H9 (cell line): ENCODE results near the gene ZSCAN25. TPM values are rescaled to one million over a fixed set of nuclear protein-coding genes. Genes with fewer than 3 reads are reported as not detected.
A peak's percentile ranks its signal among the peaks of the same experiment; 100 is the strongest.

Experiments used
- DNase-seq: peaks from one replicate; pipeline ENCODE4 v3.0.0-alpha.2; 2017
- H2AFZ ChIP-seq: one replicate; pipeline ENCODE4 v1.6.1; 2013; ENCODE audit warnings: mild to moderate bottlenecking, low read length, control low read depth, moderate library complexity
- H2AK5ac ChIP-seq: 2 replicates; pipeline ENCODE4 v1.6.1; 2013; ENCODE audit warnings: low read length, control low read depth, mixed read lengths; ENCODE audit not compliant: insufficient read length
- H2BK120ac ChIP-seq: one replicate; pipeline ENCODE4 v1.6.1; 2013; ENCODE audit warnings: low read depth, mild to moderate bottlenecking, low read length, control low read depth, inconsistent platforms; ENCODE audit not compliant: poor library complexity, severe bottlenecking
- H2BK12ac ChIP-seq: 2 replicates; pipeline ENCODE4 v1.6.1; 2013; ENCODE audit warnings: low read length, control low read depth, mixed read lengths, low read depth; ENCODE audit not compliant: insufficient read length
- H2BK15ac ChIP-seq: 2 replicates; pipeline ENCODE4 v1.6.1; 2013; ENCODE audit warnings: low read depth, low read length, control low read depth
- H2BK20ac ChIP-seq: one replicate; pipeline ENCODE4 v1.6.1; 2013; ENCODE audit warnings: low read depth, mild to moderate bottlenecking, low read length, control low read depth, inconsistent platforms; ENCODE audit not compliant: poor library complexity, severe bottlenecking
- H2BK5ac ChIP-seq: 2 replicates; pipeline ENCODE4 v1.6.1; 2013; ENCODE audit warnings: low read length, control low read depth, mixed read lengths; ENCODE audit not compliant: insufficient read length
- H3K14ac ChIP-seq: 2 replicates; pipeline ENCODE4 v1.6.1; 2013; ENCODE audit warnings: low read length, control low read depth; ENCODE audit not compliant: insufficient read depth
- H3K18ac ChIP-seq: 2 replicates; pipeline ENCODE4 v1.6.1; 2013; ENCODE audit warnings: low read depth, mild to moderate bottlenecking, mixed read lengths, low read length, control low read depth; ENCODE audit not compliant: insufficient read length
- H3K23ac ChIP-seq: 2 replicates; pipeline ENCODE4 v1.6.1; 2013; ENCODE audit warnings: low read length, control low read depth, mixed read lengths, low read depth; ENCODE audit not compliant: insufficient read length
- H3K23me2 ChIP-seq: 2 replicates; pipeline ENCODE4 v1.6.1; 2013; ENCODE audit warnings: low read depth, mild to moderate bottlenecking, mixed read lengths, low read length, control low read depth; ENCODE audit not compliant: insufficient read length, poor library complexity, severe bottlenecking
- H3K27ac ChIP-seq: 2 replicates; pipeline ENCODE4 v1.5.1; 2013; ENCODE audit warnings: low read length, control low read depth, mixed read lengths, low read depth; ENCODE audit not compliant: insufficient read length
- H3K27me3 ChIP-seq: 2 replicates; pipeline ENCODE4 v1.6.1; 2013; ENCODE audit warnings: low read length, control low read depth, inconsistent platforms; ENCODE audit not compliant: insufficient read depth
- H3K4ac ChIP-seq: 2 replicates; pipeline ENCODE4 v1.6.1; 2013; ENCODE audit warnings: low read depth, mild to moderate bottlenecking, control low read depth, inconsistent platforms, low read length, moderate library complexity
- H3K4me1 ChIP-seq: 2 replicates; pipeline ENCODE4 v1.6.1; 2013; ENCODE audit warnings: low read length, control low read depth, inconsistent platforms; ENCODE audit not compliant: insufficient read depth
- H3K4me2 ChIP-seq: 2 replicates; pipeline ENCODE4 v1.6.1; 2013; ENCODE audit warnings: low read length, control low read depth, mixed read lengths; ENCODE audit not compliant: insufficient read length, insufficient read depth
- H3K56ac ChIP-seq: 2 replicates; pipeline ENCODE4 v1.6.1; 2013; ENCODE audit warnings: low read depth, mild to moderate bottlenecking, mixed read lengths, low read length, control low read depth; ENCODE audit not compliant: insufficient read length
- H3K79me1 ChIP-seq: 2 replicates; pipeline ENCODE4 v1.6.1; 2013; ENCODE audit warnings: low read depth, mild to moderate bottlenecking, moderate library complexity, low read length, control low read depth, inconsistent platforms; ENCODE audit not compliant: insufficient read depth, poor library complexity, severe bottlenecking
- H3K79me2 ChIP-seq: 2 replicates; pipeline ENCODE4 v1.6.1; 2013; ENCODE audit warnings: low read length, control low read depth, inconsistent platforms; ENCODE audit not compliant: insufficient read depth
- H3K9ac ChIP-seq: 2 replicates; pipeline ENCODE4 v1.6.1; 2013; ENCODE audit warnings: low read length, control low read depth, mixed read lengths; ENCODE audit not compliant: insufficient read length; ENCODE audit errors: extremely low read depth
- H3K9me3 ChIP-seq: one replicate; pipeline ENCODE4 v1.6.1; 2013; ENCODE audit warnings: low read depth, low read length, inconsistent platforms; ENCODE audit not compliant: control insufficient read depth
- H3T11ph ChIP-seq: one replicate; pipeline ENCODE4 v1.6.1; 2013; ENCODE audit warnings: mild to moderate bottlenecking, low read length, control low read depth, inconsistent platforms
- H4K20me1 ChIP-seq: one replicate; pipeline ENCODE4 v1.6.1; 2013; ENCODE audit not compliant: control insufficient read depth, insufficient read length, insufficient read depth
- H4K5ac ChIP-seq: 2 replicates; pipeline ENCODE4 v1.6.1; 2013; ENCODE audit warnings: low read depth, mild to moderate bottlenecking, mixed read lengths, low read length, control low read depth; ENCODE audit not compliant: insufficient read length
- H4K8ac ChIP-seq: replicated peaks from 2 replicates; pipeline ENCODE4 v1.6.1; 2013; ENCODE audit warnings: low read length, control low read depth, mixed read lengths, low read depth; ENCODE audit not compliant: insufficient read length
- H4K91ac ChIP-seq: 2 replicates; pipeline ENCODE4 v1.6.1; 2013; ENCODE audit warnings: low read depth, mild to moderate bottlenecking, moderate library complexity, mixed read lengths, low read length, control low read depth; ENCODE audit not compliant: insufficient read length
- H3K27ac Mint-ChIP-seq, 3 experiments: 2 replicates in 2 of 3; 3 replicates in 1 of 3; pipeline ENCODE4 v1.8.0; 2020 to 2021; ENCODE audit warnings: mixed read lengths in 3 of 3, mild to moderate bottlenecking in 1 of 3, moderate library complexity in 1 of 3
- H3K27me3 Mint-ChIP-seq: 2 replicates; pipeline ENCODE4 v1.8.0; 2021; ENCODE audit warnings: low read depth, mild to moderate bottlenecking, moderate library complexity, mixed read lengths
- H3K36me3 Mint-ChIP-seq, 3 experiments: 2 replicates in 2 of 3; 3 replicates in 1 of 3; pipeline ENCODE4 v1.8.0; 2020 to 2021; ENCODE audit warnings: low read depth in 3 of 3, mixed read lengths in 3 of 3; ENCODE audit not compliant: insufficient read depth in 1 of 3
- H3K4me1 Mint-ChIP-seq, 2 experiments: 2 replicates each; pipeline ENCODE4 v1.8.0; 2020; ENCODE audit warnings: mixed read lengths in 2 of 2
- H3K4me3 Mint-ChIP-seq, 2 experiments: 2 replicates in 1 of 2; 3 replicates in 1 of 2; pipeline ENCODE4 v1.8.0; 2020 to 2021; ENCODE audit warnings: mild to moderate bottlenecking in 2 of 2, mixed read lengths in 2 of 2, moderate library complexity in 1 of 2
- H3K9me3 Mint-ChIP-seq, 2 experiments: 2 replicates in 1 of 2; 3 replicates in 1 of 2; pipeline ENCODE4 v1.8.0; 2020; ENCODE audit warnings: mild to moderate bottlenecking in 2 of 2, mixed read lengths in 2 of 2, moderate library complexity in 1 of 2
- WGBS: extraction: QIAGEN DNeasy Blood & Tissue Kit; methylation state at CpG from one replicate; pipeline ENCODE4 v1.1.7; 2013; ENCODE audit warnings: missing lambda C conversion rate, low lambda C conversion rate, mixed read lengths; ENCODE audit not compliant: insufficient read length; ENCODE audit errors: extremely low coverage; 5-methylcytosine and 5-hydroxymethylcytosine counted together
- total RNA-seq: library from RNA; stranded (reverse); gene quantifications from 2 replicates; pipeline ENCODE4 v1.2.1, GENCODE V29; 2021
- TF ChIP-seq, protein P1 (sequence below): fragments of 200-600 bp; sonication (generic); conservative IDR thresholded peaks from 3 replicates; pipeline ENCODE4 v1.8.0; 2021; ENCODE audit warnings: antibody characterized with exemption, mild to moderate bottlenecking

Gene ZSCAN25
- total RNA-seq, 1 experiment from 2014 or later: 21.3 TPM

DNA sequence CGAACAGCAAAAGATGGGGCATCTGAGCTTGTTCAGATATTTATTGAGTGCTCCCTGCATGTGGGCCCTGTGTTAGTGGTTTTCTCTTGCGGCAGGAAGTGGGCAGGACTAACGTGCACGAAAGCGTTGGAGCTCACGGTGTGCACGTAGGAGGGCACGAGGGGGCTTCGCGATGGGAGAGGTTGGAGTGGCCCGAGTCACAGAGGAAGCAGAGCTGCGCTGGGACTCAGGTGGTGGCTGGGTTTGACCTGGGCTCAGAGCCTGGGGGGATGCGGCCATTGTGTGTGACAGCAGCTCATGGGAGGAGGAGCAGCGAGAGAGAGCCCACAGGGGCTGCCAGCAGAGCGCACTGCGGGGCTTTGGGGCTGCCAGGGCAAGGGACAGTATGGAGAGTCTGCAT, 7.7 kb downstream of the ZSCAN25 start:
- WGBS: no CpG with 5 or more reads among the region's 16 CpGs
- no peak overlapping the region for H3K14ac ChIP-seq
- H3K4me1 ChIP-seq: no peaks in the 10 kb centered on the region
- peak overlapping the region in 1 of 3 experiments; percentile 74; a peak in 3 of 7 replicates for H3K27ac Mint-ChIP-seq
- H3K56ac ChIP-seq: no peak overlapping the region
- H2AK5ac ChIP-seq: no peak overlapping the region
- TF ChIP-seq, protein P1, sequence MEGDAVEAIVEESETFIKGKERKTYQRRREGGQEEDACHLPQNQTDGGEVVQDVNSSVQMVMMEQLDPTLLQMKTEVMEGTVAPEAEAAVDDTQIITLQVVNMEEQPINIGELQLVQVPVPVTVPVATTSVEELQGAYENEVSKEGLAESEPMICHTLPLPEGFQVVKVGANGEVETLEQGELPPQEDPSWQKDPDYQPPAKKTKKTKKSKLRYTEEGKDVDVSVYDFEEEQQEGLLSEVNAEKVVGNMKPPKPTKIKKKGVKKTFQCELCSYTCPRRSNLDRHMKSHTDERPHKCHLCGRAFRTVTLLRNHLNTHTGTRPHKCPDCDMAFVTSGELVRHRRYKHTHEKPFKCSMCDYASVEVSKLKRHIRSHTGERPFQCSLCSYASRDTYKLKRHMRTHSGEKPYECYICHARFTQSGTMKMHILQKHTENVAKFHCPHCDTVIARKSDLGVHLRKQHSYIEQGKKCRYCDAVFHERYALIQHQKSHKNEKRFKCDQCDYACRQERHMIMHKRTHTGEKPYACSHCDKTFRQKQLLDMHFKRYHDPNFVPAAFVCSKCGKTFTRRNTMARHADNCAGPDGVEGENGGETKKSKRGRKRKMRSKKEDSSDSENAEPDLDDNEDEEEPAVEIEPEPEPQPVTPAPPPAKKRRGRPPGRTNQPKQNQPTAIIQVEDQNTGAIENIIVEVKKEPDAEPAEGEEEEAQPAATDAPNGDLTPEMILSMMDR: no peak
- no peak overlapping the region for H2BK5ac ChIP-seq
- H2BK20ac ChIP-seq: no peak overlapping the region
- no peak overlapping the region for H4K91ac ChIP-seq
- no peaks in the 10 kb centered on the region for H3K27me3 ChIP-seq
- no peak overlapping the region for H3K4me2 ChIP-seq
- no peak overlapping the region for H3K4ac ChIP-seq
- H3T11ph ChIP-seq: no peak overlapping the region
- H2AFZ ChIP-seq: no peak overlapping the region
- no peak overlapping the region for H3K9ac ChIP-seq
- no peak overlapping the region for H3K18ac ChIP-seq
- H4K8ac ChIP-seq: no peak overlapping the region
- H2BK15ac ChIP-seq: no peak overlapping the region
- no peaks in the 10 kb centered on the region for H3K9me3 ChIP-seq
- no peak overlapping the region for H4K5ac ChIP-seq
- no peaks in the 10 kb centered on the region for H3K79me2 ChIP-seq
- no peak overlapping the region; a peak in 1 of 5 replicates for H3K4me3 Mint-ChIP-seq
- H3K36me3 Mint-ChIP-seq: peaks cover 62 to 89% (median 84%) of the 10 kb centered on the region in 3 experiments
- H3K23me2 ChIP-seq: no peaks in the 10 kb centered on the region
- H3K27ac ChIP-seq: no peak overlapping the region
- peaks cover 12 to 16% of the 10 kb centered on the region in 2 experiments for H3K4me1 Mint-ChIP-seq
- no peaks in the 10 kb centered on the region for H4K20me1 ChIP-seq
- no peaks in the 10 kb centered on the region for H3K9me3 Mint-ChIP-seq
- no peak for DNase-seq
- H3K79me1 ChIP-seq: no peaks in the 10 kb centered on the region
- no peaks in the 10 kb centered on the region for H3K27me3 Mint-ChIP-seq
- no peak overlapping the region for H2BK12ac ChIP-seq
- H3K23ac ChIP-seq: no peak overlapping the region
- H2BK120ac ChIP-seq: no peak overlapping the region
